Measurements from ENCODE around the gene ABI1.
"Not testable (repeated sequence)": the region's sequence is repeated elsewhere in the genome, so short reads cannot be mapped to it uniquely, and the experiment has no call there.

ABI1 gene
- total RNA-seq = 174 reads per million, percentile 91 among the genes with 10 or more reads in this experiment

GRCh38 chr10:26860443-26861204, at the start of gene ABI1:
TSS of gene ABI1 (minus strand) at chr10:26860958. CDS start at chr10:26860863, 95 bp downstream.
- DNase-seq = peak; percentile 96

- DNase-seq = no peak
Observed at GRCh38 chr10:26909753-26910152, 49.0 kb upstream of the ABI1 start.

- not testable (repeated sequence) for DNase-seq
Observed at GRCh38 chr10:26905253-26905781, 44.6 kb upstream of the ABI1 start.

GRCh38 chr10:26903431-26904217, 42.9 kb upstream of the ABI1 start:
- no peak for DNase-seq

GRCh38 chr10:26892306-26892923, 31.7 kb upstream of the ABI1 start:
- not testable (repeated sequence) for DNase-seq

GRCh38 chr10:26890956-26891355, 30.2 kb upstream of the ABI1 start:
- no peak for DNase-seq

- DNase-seq = no peak
Observed at GRCh38 chr10:26887611-26888215, 27.0 kb upstream of the ABI1 start.

- no peak for DNase-seq
Observed at GRCh38 chr10:26881600-26882331, 21.0 kb upstream of the ABI1 start.

GRCh38 chr10:26879744-26880143, 19.0 kb upstream of the ABI1 start:
- DNase-seq = no peak

GRCh38 chr10:26870766-26871165, 10.0 kb upstream of the ABI1 start:
- DNase-seq = no peak

GRCh38 chr10:26869528-26869927, 8.8 kb upstream of the ABI1 start:
- DNase-seq = no peak

GRCh38 chr10:26863351-26864076, 2.8 kb upstream of the ABI1 start:
- DNase-seq = no peak

- no peak for DNase-seq
Observed at GRCh38 chr10:26861205-26861998, 644 bp upstream of the ABI1 start.

- peak; percentile 58 for DNase-seq
Observed at GRCh38 chr10:26860102-26860442, 686 bp downstream of the ABI1 start.

GRCh38 chr10:26859241-26860101, 1.3 kb downstream of the ABI1 start:
- DNase-seq = no peak

GRCh38 chr10:26858707-26859034, 2.1 kb downstream of the ABI1 start:
- no peak for DNase-seq

- no peak for DNase-seq
Observed at GRCh38 chr10:26857991-26858706, 2.6 kb downstream of the ABI1 start.

GRCh38 chr10:26857553-26857952, 3.2 kb downstream of the ABI1 start:
- DNase-seq = not testable (repeated sequence)

- DNase-seq = no peak
Observed at GRCh38 chr10:26855186-26855585, 5.6 kb downstream of the ABI1 start.
